HG03135 (cell line): ENCODE results near the gene TRERF1.

Experiments used
- ATAC-seq: cut with Tn5 transposase; IDR thresholded peaks from one replicate; pipeline ENCODE4 v1.9.1; 2021; ENCODE audit warnings: mild to moderate bottlenecking, moderate library complexity; ENCODE audit not compliant: unreplicated experiment

The TRERF1 gene

GRCh38 chr6:42263165-42263728 is 188.5 kb downstream of the TRERF1 start:
- ATAC-seq: no peak

GRCh38 chr6:42260972-42261371 is 190.8 kb downstream of the TRERF1 start:
- ATAC-seq: no peak

GRCh38 chr6:42260396-42260888 is 191.3 kb downstream of the TRERF1 start:
- ATAC-seq: no peak

GRCh38 chr6:42259841-42260395 is 191.8 kb downstream of the TRERF1 start:
- ATAC-seq: no peak

- ATAC-seq: no peak
Observed at GRCh38 chr6:42259286-42259685, 192.4 kb downstream of the TRERF1 start.

- no peak for ATAC-seq
Observed at GRCh38 chr6:42257614-42258013, 194.1 kb downstream of the TRERF1 start.

GRCh38 chr6:42257063-42257462 is 194.7 kb downstream of the TRERF1 start:
- no peak for ATAC-seq

GRCh38 chr6:42255050-42255449 is 196.7 kb downstream of the TRERF1 start:
- ATAC-seq: no peak

- ATAC-seq: no peak
Observed at GRCh38 chr6:42254505-42254904, 197.2 kb downstream of the TRERF1 start.

- no peak for ATAC-seq
Observed at GRCh38 chr6:42251911-42252637, 199.7 kb downstream of the TRERF1 start.

GRCh38 chr6:42251500-42251899 is 200.2 kb downstream of the TRERF1 start:
- ATAC-seq: no peak

GRCh38 chr6:42250274-42250931 is 201.3 kb downstream of the TRERF1 start:
- no peak for ATAC-seq

- ATAC-seq: no peak
Observed at GRCh38 chr6:42249279-42249678, 202.4 kb downstream of the TRERF1 start.

- no peak for ATAC-seq
Observed at GRCh38 chr6:42243046-42243445, 208.7 kb downstream of the TRERF1 start.

- ATAC-seq: no peak
Observed at GRCh38 chr6:42241915-42242314, 209.8 kb downstream of the TRERF1 start.

GRCh38 chr6:42239736-42240375 is 211.9 kb downstream of the TRERF1 start:
- no peak for ATAC-seq

GRCh38 chr6:42239333-42239732 is 212.4 kb downstream of the TRERF1 start:
- no peak for ATAC-seq

- no peak for ATAC-seq
Observed at GRCh38 chr6:42237857-42238256, 213.9 kb downstream of the TRERF1 start.

- no peak for ATAC-seq
Observed at GRCh38 chr6:42236682-42237473, 214.8 kb downstream of the TRERF1 start.

- no peak for ATAC-seq
Observed at GRCh38 chr6:42236030-42236429, 215.7 kb downstream of the TRERF1 start.
